GM18909 (cell line): ENCODE measurements around the gene ZNF813.
A peak's percentile ranks its signal among the peaks of the same experiment; 100 is the strongest.
"Not testable (repeated sequence)": the region's sequence is repeated elsewhere in the genome, so short reads cannot be mapped to it uniquely, and the experiment has no call there.

Source experiments
- ATAC-seq: cut with Tn5 transposase; IDR thresholded peaks from one replicate; pipeline ENCODE4 v1.9.1; 2021; ENCODE audit warnings: mild to moderate bottlenecking; ENCODE audit not compliant: unreplicated experiment, poor library complexity

Gene ZNF813

DNA sequence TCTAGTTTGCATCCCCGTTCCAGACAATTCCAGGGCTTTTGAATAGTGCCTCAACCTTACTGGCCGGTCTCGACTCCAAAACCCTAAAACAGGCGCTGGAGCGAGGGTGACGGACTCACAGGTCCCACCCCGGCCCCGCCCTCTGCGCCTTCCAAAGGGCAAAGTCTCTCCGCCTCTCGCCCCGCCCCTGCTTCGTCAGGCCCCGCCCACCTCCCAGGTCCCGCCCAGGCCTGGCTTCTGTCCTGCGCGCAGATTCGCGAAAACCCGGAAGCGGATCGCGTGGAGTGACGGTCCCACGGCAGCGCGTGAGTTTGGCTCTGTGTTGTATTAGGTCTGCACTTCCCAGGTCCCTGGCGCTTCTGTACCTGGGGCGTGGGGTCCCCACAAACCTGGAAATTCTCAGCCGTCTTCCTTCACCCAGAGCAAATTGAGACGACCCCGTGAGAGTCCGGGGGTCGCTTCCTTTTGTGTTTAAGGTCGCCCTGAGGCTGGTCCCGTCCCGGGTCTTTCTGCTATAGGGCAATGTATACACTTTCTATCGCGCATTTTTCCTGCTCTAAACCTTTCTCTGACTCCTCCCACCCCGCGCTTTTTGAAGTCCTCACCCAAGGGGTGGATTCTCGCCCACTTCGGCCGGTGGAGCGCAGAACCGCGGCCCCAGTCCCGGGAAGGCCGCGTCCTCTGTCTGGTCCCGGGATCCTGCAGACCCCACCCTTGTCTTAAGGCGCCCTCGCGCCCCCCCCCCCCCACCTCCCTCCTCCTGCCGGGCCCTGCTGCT lies at the start of gene ZNF813:
TSS of gene ZNF813 (plus strand) at position 249 of the 778 bp plus-strand sequence. CDS start 16,090 bp downstream, outside the sequence.
- ATAC-seq = peak; percentile 86

- not testable (repeated sequence) for ATAC-seq
Measured at GRCh38 chr19:53420520-53421315, 46.8 kb upstream of the ZNF813 start.

GRCh38 chr19:53422551-53422950 lies 45.0 kb upstream of the ZNF813 start:
- ATAC-seq = no peak

GRCh38 chr19:53423074-53423473 lies 44.5 kb upstream of the ZNF813 start:
- ATAC-seq = not testable (repeated sequence)

DNA sequence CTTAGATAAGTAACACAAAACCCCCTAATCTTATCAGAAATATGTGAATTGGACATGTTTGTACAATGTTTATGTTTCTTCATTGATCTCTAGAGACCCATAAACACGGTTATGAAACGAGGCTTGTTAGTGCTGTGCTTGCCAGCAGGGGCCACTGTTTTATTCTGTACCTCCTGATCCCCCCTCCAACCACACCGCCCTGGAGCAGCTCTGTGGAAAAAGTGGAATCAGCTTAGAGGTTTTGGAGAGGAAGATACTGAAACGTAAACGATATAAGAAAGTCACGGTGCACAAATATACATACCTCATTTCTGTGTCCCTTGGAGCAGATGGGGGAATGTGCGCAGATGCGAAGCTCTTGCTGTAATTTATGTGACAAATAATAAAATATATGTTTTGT lies 43.9 kb upstream of the ZNF813 start:
- not testable (repeated sequence) for ATAC-seq

DNA sequence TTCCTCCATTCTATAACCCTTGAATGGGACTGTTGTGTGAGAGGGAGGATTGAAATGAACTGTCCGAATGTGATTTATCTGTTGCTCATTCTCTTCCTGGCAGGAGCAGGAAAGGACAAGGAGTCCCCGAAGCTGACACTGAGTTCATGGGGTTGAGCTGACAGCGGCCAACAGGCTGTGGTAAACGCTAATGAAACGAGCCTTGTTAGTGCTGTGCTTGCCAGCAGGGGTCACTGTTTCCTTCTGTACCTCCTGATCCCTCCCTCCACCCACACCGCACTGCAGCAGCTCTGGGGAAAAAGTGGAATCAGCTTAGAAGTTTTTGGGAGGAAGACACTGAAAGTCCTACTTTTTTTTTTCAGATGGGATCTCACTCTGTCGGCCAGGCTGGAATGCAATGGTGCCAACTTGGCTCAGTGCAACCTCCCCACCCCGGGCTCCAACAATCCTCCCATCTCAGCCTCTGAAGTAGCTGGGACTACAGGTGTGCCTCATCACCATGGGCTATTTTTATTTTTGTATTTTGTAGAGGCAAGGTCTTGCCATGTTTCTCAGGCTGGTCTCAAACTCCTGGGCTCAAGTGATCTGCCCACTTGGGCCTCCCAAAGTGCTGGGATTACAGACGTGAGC lies 42.5 kb upstream of the ZNF813 start:
- ATAC-seq = no peak

DNA sequence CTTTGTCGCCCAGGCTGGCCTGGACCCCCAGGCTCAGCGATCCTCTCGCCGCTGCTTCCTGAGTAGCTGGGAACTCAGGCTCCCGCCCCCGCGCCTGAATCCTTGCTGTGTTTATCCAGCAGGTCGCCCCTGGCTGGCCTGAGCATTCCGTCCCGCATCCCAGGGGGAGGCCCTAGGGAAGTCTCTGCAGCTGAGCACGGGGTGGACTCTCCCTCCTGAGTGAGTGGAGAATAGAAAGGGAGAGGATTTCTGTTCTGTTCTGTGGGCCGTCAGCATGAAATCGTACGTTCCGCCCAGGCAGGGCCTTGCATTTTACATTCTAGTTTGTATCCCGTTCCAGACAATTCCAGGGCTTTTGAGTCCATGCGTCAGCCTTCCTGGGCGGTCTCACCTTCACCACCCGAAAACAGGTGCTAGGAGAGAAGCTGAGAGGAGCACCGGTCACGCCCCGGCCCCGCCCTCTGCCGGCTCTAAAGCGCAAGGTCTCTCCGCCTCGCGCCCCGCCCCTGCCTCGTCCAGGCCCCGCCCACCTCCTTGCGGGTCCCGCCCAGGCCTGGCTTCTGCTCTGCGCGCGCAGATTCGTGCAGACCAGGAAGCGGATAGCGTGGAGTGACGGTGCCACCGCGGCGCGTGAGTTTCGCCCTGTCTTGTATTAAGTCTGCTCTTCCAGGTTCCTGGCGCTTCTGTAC lies 36.0 kb upstream of the ZNF813 start, which contains the start of gene ZNF761:
TSS of gene ZNF761 (plus strand) at position 586 of the 689 bp plus-strand sequence. CDS start 15,285 bp downstream, outside the sequence.
- peak; percentile 94 for ATAC-seq

GRCh38 chr19:53432088-53432661 lies 35.4 kb upstream of the ZNF813 start:
- ATAC-seq = peak; percentile 28

- ATAC-seq = not testable (repeated sequence)
Measured at GRCh38 chr19:53443809-53444208, 23.7 kb upstream of the ZNF813 start.

- not testable (repeated sequence) for ATAC-seq
Measured at GRCh38 chr19:53447196-53447595, 20.3 kb upstream of the ZNF813 start.

DNA sequence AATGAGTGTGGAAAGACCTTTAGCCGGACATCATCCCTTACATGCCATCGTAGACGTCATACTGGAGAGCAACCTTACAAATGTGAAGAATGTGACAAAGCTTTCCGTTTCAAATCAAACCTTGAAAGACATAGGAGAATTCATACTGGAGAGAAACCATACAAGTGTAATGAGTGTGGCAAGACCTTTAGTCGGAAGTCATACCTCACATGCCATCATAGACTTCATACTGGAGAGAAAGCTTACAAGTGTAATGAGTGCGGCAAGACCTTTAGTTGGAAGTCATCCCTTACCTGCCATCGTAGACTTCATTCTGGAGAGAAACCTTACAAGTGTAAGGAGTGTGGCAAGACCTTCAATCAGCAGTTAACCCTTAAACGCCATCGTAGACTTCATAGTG lies 11.7 kb upstream of the ZNF813 start:
- no peak for ATAC-seq

- not testable (repeated sequence) for ATAC-seq
Measured at GRCh38 chr19:53460131-53460721, 7.3 kb upstream of the ZNF813 start.

GRCh38 chr19:53461866-53462265 lies 5.7 kb upstream of the ZNF813 start:
- ATAC-seq = no peak

GRCh38 chr19:53462861-53463260 lies 4.7 kb upstream of the ZNF813 start:
- no peak for ATAC-seq

- no peak for ATAC-seq
Measured at GRCh38 chr19:53463263-53463662, 4.3 kb upstream of the ZNF813 start.

DNA sequence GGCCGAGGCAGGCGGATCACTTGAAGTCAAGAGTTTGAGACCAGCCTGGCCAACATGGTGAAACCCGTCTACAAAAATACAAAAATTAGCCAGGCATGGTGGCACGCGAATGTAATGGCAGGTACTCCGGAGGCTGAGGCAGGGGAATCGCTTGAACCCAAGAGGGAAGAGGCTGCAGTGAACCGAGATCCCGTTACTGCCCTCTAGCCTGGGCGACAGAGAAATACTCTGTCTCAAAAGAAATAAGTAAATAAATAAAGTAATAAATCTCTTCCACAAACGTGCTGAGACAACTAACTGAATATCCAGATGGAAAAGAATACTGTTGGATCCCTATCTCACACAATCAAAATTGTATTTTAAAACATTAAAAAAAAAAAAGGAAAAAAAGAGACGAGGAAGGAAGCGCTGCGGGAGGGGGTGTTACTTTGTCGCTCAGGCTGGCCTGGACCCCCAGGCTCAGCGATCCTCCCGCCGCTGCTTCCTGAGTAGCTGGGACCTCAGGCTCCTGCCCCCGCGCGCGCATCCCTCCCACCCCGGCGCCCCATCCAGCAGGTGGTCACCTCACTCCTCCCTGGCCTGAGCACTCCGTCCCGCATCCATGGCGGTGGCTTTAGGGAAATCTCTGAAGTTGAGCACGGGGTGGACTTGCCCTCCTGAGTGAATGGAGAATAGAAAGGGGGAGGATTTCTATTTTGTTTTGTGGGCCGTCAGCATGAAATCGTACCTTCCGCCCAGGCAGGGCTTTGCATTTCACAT lies 628 bp upstream of the ZNF813 start:
- ATAC-seq = peak; percentile 16

DNA sequence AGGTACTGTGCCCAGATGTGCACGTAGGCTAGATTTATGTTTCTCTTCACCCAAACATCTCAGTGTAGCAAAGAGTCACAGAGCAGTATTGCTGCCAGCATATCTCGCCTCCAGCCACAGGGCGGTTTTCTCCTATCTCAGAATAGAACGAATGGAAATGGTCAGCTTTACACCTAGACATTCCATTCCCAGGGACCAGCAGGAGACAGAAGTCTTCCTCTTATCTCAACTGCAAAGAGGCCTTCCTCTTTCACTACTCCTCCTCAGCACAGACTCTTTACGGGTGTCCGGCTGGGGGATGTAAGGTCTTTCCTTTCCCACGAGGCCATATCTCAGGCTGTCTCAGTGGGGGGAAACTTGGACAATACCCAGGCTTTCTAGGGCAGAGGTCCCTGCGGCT lies 1.1 kb downstream of the ZNF813 start:
- not testable (repeated sequence) for ATAC-seq

GRCh38 chr19:53471916-53472315 lies 4.4 kb downstream of the ZNF813 start:
- ATAC-seq = no peak

GRCh38 chr19:53474832-53475231 lies 7.3 kb downstream of the ZNF813 start:
- ATAC-seq = not testable (repeated sequence)
